Uterus (tissue), 4 donors: ENCODE measurements around the gene LRRC49. TPM values are rescaled to one million over a fixed set of nuclear protein-coding genes. Genes with fewer than 3 reads are reported as not detected.
"Not testable (repeated sequence)": the region's sequence is repeated elsewhere in the genome, so short reads cannot be mapped to it uniquely, and the experiment has no call there.

ENCODE experiments used
- DNase-seq, 2 donors: peaks; one replicate each; pipeline ENCODE4 v3.0.0-alpha.2; 2019 to 2020
- H3K27ac ChIP-seq, 2 donors: fragments of 200-600 bp; sonication (generic); 1 replicate in 1 of 2; 2 replicates in 1 of 2; pipeline ENCODE4 v1.5.1; 2016 to 2018
- H3K27me3 ChIP-seq, 2 donors: fragments of 200-600 bp; sonication (generic); one replicate each; pipeline ENCODE4 v1.5.1; 2018 to 2019; ENCODE audit warnings: control low read depth in 1 of 2
- H3K36me3 ChIP-seq, 2 donors: fragments of 200-600 bp; sonication (generic); one replicate each; pipeline ENCODE4 v1.5.1; 2019; ENCODE audit warnings: control low read depth in 1 of 2
- H3K4me1 ChIP-seq, 2 donors: fragments of 200-600 bp; sonication (generic); one replicate each; pipeline ENCODE4 v1.5.1; 2018 to 2019; ENCODE audit warnings: control low read depth in 1 of 2
- H3K4me3 ChIP-seq, 2 donors: fragments of 200-600 bp; sonication (generic); 1 replicate in 1 of 2; 2 replicates in 1 of 2; pipeline ENCODE4 v1.5.1; 2018 to 2019; ENCODE audit warnings: mild to moderate bottlenecking in 1 of 2
- H3K9me3 ChIP-seq, 2 donors: fragments of 200-600 bp; sonication (generic); one replicate each; pipeline ENCODE4 v1.5.1; 2019; ENCODE audit warnings: control low read depth in 1 of 2
- POLR2A ChIP-seq, 2 donors: fragments of 450-650 bp; IDR thresholded peaks; one replicate each; pipeline ENCODE4 v1.6.1; 2016; ENCODE audit warnings: antibody characterized with exemption in 2 of 2, mild to moderate bottlenecking in 1 of 2, moderate library complexity in 1 of 2
- intact Hi-C: fragments of 100-400 bp; cut with DNase I; formaldehyde crosslinking; loops from one replicate; pipeline ENCODE4 v1.15.1; 2023; ENCODE audit warnings: low total_unique reads
- total RNA-seq, 4 donors: library from RNA; depleted of rRNA in 3 of 4; stranded (reverse); fragments of >200 nt in 3 of 4; gene quantifications; one replicate each; pipeline versions ENCODE4 v1.1.0 to v1.2.4, GENCODE V29; 2014 to 2023
- TF ChIP-seq, protein P1 (sequence below), 4 experiments: fragments of 200-600 bp in 2 of 4; fragments of 450-650 bp in 2 of 4; sonication (generic) in 2 of 4; IDR thresholded peaks; one replicate each; pipeline ENCODE4 v1.5.1; 2016 to 2019; ENCODE audit warnings: antibody characterized with exemption in 4 of 4, mild to moderate bottlenecking in 2 of 4, moderate library complexity in 1 of 4
- donor health status: DM: yes; HTN: yes; CAD: no.

Gene LRRC49
- total RNA-seq, 4 donors from 2014 or later = 13.8 to 48.7 (median 19.7) TPM

- intact Hi-C loops = loop anchor here (5.0 kb wide), 1 partner anchor 431 kb away; no protein-coding TSS in a partner anchor
- no peak overlapping the region for H3K27ac ChIP-seq
- DNase-seq = no peak
- no peaks in the 10 kb centered on the region for H3K9me3 ChIP-seq
- H3K4me3 ChIP-seq = no peak overlapping the region
- H3K4me1 ChIP-seq = no peaks in the 10 kb centered on the region
- H3K27me3 ChIP-seq = no peaks in the 10 kb centered on the region
- no peaks in the 10 kb centered on the region for H3K36me3 ChIP-seq
- TF ChIP-seq POLR2A (IDR thresholded peaks at IDR 0.05) = no peak
- TF ChIP-seq, protein P1, sequence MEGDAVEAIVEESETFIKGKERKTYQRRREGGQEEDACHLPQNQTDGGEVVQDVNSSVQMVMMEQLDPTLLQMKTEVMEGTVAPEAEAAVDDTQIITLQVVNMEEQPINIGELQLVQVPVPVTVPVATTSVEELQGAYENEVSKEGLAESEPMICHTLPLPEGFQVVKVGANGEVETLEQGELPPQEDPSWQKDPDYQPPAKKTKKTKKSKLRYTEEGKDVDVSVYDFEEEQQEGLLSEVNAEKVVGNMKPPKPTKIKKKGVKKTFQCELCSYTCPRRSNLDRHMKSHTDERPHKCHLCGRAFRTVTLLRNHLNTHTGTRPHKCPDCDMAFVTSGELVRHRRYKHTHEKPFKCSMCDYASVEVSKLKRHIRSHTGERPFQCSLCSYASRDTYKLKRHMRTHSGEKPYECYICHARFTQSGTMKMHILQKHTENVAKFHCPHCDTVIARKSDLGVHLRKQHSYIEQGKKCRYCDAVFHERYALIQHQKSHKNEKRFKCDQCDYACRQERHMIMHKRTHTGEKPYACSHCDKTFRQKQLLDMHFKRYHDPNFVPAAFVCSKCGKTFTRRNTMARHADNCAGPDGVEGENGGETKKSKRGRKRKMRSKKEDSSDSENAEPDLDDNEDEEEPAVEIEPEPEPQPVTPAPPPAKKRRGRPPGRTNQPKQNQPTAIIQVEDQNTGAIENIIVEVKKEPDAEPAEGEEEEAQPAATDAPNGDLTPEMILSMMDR (IDR thresholded peaks at IDR 0.05) = no peak
Measured at GRCh38 chr15:71010997-71011396, 118.4 kb downstream of the LRRC49 start.

- H3K9me3 ChIP-seq = no peaks in the 10 kb centered on the region
- no peaks in the 10 kb centered on the region for H3K27me3 ChIP-seq
- peak in 1 of 2 donors; percentile 28 for DNase-seq
- no peaks in the 10 kb centered on the region for H3K4me1 ChIP-seq
- no peak overlapping the region for H3K27ac ChIP-seq
- TF ChIP-seq, protein P1 (IDR thresholded peaks at IDR 0.05) = peak; percentile 73 to 81 (median 79)
- TF ChIP-seq POLR2A (IDR thresholded peaks at IDR 0.05) = no peak
- H3K4me3 ChIP-seq = no peak overlapping the region
- H3K36me3 ChIP-seq = no peaks in the 10 kb centered on the region
- intact Hi-C loops = loop anchor here (5.0 kb wide), 1 partner anchor 431 kb away; no protein-coding TSS in a partner anchor
Measured at GRCh38 chr15:71011503-71012155, 119.0 kb downstream of the LRRC49 start.

DNA sequence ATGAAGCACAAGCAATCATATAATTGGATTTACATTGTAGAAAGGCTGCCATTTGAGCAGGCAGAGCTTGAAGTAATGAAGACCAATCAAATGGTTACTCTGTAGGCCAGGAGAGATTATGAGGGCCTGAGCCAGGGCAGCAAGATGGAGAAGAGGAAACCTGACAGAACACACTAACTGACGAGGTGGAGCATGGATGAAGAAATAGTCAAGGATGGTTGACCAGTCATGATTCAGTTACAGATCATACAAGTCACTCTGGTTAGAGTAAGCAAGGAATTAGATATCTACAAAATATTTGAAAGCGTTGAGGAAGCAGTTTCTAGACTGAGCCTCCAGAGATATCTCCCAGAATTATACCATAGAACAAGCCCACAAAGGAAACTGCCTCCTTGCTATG, 120.8 kb downstream of the LRRC49 start:
- H3K4me3 ChIP-seq = no peak overlapping the region
- TF ChIP-seq POLR2A (IDR thresholded peaks at IDR 0.05) = no peak
- TF ChIP-seq, protein P1 (IDR thresholded peaks at IDR 0.05) = no peak
- no peaks in the 10 kb centered on the region for H3K36me3 ChIP-seq
- no peaks in the 10 kb centered on the region for H3K9me3 ChIP-seq
- no peak for DNase-seq
- no peaks in the 10 kb centered on the region for H3K4me1 ChIP-seq
- no peak overlapping the region for H3K27ac ChIP-seq
- intact Hi-C loops = loop anchor here (5.0 kb wide), 1 partner anchor 429 kb away; no protein-coding TSS in a partner anchor
- H3K27me3 ChIP-seq = no peaks in the 10 kb centered on the region

- no peak overlapping the region for H3K4me3 ChIP-seq
- H3K27ac ChIP-seq = no peak overlapping the region
- H3K4me1 ChIP-seq = no peaks in the 10 kb centered on the region
- no peak for DNase-seq
- no peaks in the 10 kb centered on the region for H3K27me3 ChIP-seq
- H3K36me3 ChIP-seq = no peaks in the 10 kb centered on the region
- H3K9me3 ChIP-seq = peaks cover 0 to 4% of the 10 kb centered on the region in 2 donors
- no peak for TF ChIP-seq POLR2A (IDR thresholded peaks at IDR 0.05)
- TF ChIP-seq, protein P1 (IDR thresholded peaks at IDR 0.05) = no peak
- intact Hi-C loops = no loop called here
Measured at GRCh38 chr15:71015342-71015741, 122.7 kb downstream of the LRRC49 start.

DNA sequence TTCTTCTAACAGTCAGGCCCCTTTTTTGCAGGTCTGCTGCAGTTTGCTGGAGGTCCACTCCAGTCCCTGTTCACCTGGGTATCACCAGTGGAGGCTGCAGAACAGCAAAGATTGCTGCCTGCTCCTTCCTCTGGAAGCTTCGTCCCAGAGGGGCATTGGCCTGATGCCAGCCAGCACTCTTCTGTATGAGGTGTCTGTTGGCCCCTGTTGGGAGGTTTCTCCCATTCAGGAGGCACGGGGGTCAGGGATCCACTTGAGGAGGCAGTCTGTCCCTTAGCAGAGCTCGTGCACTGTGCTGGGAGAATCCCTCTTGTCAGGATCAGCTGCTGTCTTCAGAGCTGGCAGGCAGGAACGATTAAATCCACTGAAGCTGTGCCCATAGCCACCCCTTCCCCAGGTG, 138.6 kb downstream of the LRRC49 start:
- H3K36me3 ChIP-seq, intact Hi-C loops, H3K27me3 ChIP-seq, H3K4me1 ChIP-seq, H3K9me3 ChIP-seq, H3K4me3 ChIP-seq, DNase-seq, H3K27ac ChIP-seq: not testable (repeated sequence)

DNA sequence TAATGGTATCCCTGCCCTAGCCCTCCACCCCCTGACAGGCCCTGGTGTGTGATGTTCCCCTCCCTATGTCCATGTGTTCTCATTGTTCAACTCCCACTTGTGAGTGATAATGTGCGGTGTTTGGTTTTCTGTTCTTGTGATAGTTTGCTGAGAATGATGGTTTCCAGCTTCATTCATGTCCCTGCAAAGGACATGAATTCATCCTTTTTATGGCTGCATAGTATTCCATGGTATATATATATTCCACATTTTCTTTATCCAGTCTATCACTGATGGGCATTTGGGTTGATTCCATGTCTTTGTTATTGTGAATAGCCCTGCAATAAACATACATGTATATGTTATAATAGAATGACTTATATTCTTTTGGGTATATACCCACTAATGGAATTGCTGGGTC, 142.9 kb downstream of the LRRC49 start:
- intact Hi-C loops, H3K27me3 ChIP-seq, H3K9me3 ChIP-seq, H3K27ac ChIP-seq, H3K36me3 ChIP-seq, H3K4me3 ChIP-seq, DNase-seq, H3K4me1 ChIP-seq: not testable (repeated sequence)
